IMR-90 (cell line): ENCODE data around the gene EXOC2.

Experiments
- FOS ChIP-seq: fragments of 150-350 bp; IDR thresholded peaks from 2 replicates; pipeline ENCODE4 v1.6.1; 2016; ENCODE audit warnings: low read depth, low read length
- POLR2A ChIP-seq: IDR thresholded peaks from 2 replicates; pipeline ENCODE4 v1.6.1; 2012; ENCODE audit warnings: mild to moderate bottlenecking, low read depth, low read length
- RCOR1 ChIP-seq: IDR thresholded peaks from 2 replicates; pipeline ENCODE4 v1.6.1; 2012; ENCODE audit warnings: mild to moderate bottlenecking, low read length, improper control_type of control experiment; ENCODE audit not compliant: insufficient replicate concordance
- TF ChIP-seq, protein P1 (sequence below): fragments of 150-350 bp; IDR thresholded peaks from 2 replicates; pipeline ENCODE4 v1.6.1; 2017; ENCODE audit warnings: mild to moderate bottlenecking, antibody characterized with exemption, low read length, low read depth
- TF ChIP-seq, protein P2 (sequence below): conservative IDR thresholded peaks from 2 replicates; pipeline ENCODE4 v1.5.1; 2012; ENCODE audit warnings: mild to moderate bottlenecking, low read depth, low read length, improper control_type of control experiment

DNA sequence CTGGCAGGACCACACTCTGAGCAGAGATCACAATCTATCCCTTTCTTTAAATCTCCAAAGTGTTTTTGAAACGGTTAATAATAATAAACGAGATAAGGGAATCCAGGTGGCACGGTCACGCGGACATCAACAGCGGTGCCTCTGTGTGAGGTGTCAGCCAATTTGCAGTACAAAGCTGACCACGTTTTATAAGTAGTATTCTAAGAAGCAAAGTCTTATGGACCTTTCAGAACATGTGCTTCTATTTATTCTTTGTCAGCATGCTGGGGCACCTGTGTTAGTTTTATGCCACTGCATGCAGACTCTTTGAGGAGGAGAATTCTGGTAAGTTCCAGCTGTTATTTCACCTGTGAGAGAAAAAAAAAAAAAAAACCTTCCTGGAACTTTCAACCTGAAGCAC lies 39.0 kb upstream of the EXOC2 start:
- TF ChIP-seq, protein P1, sequence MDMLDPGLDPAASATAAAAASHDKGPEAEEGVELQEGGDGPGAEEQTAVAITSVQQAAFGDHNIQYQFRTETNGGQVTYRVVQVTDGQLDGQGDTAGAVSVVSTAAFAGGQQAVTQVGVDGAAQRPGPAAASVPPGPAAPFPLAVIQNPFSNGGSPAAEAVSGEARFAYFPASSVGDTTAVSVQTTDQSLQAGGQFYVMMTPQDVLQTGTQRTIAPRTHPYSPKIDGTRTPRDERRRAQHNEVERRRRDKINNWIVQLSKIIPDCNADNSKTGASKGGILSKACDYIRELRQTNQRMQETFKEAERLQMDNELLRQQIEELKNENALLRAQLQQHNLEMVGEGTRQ = no peak
- TF ChIP-seq POLR2A = no peak
- TF ChIP-seq, protein P2, sequence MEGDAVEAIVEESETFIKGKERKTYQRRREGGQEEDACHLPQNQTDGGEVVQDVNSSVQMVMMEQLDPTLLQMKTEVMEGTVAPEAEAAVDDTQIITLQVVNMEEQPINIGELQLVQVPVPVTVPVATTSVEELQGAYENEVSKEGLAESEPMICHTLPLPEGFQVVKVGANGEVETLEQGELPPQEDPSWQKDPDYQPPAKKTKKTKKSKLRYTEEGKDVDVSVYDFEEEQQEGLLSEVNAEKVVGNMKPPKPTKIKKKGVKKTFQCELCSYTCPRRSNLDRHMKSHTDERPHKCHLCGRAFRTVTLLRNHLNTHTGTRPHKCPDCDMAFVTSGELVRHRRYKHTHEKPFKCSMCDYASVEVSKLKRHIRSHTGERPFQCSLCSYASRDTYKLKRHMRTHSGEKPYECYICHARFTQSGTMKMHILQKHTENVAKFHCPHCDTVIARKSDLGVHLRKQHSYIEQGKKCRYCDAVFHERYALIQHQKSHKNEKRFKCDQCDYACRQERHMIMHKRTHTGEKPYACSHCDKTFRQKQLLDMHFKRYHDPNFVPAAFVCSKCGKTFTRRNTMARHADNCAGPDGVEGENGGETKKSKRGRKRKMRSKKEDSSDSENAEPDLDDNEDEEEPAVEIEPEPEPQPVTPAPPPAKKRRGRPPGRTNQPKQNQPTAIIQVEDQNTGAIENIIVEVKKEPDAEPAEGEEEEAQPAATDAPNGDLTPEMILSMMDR = no peak
- TF ChIP-seq RCOR1 = no peak
- no peak for TF ChIP-seq FOS
